SK-N-SH (cell line): ENCODE data around the gene BRPF3. TPM values are rescaled to one million over a fixed set of nuclear protein-coding genes. Genes with fewer than 3 reads are reported as not detected.

Experiments
- CTCF ChIA-PET: fragments of 300-600, 350-600 bp; formaldehyde crosslinking; extraction: SDS; loops from one replicate; lab custom pipeline; 2021; lab: Yijun Ruan, JAX
- POLR2A ChIA-PET: fragments of 350-600 bp; sonication (Branson Sonifier 250); formaldehyde crosslinking; extraction: SDS; loops from one replicate; lab custom pipeline; 2020; ENCODE audit warnings: antibody characterized with exemption, inconsistent platforms; lab: Yijun Ruan, JAX
- DNase-seq: peaks from one replicate; pipeline ENCODE4 v3.0.0; 2012
- H2AFZ ChIP-seq: fragments of 200-600 bp; sonication (generic); 2 replicates; pipeline ENCODE4 v1.8.1; 2016; ENCODE audit warnings: antibody characterized with exemption, mild to moderate bottlenecking, low read depth
- H3F3A ChIP-seq: fragments of 200-600 bp; sonication (generic); replicated peaks from 2 replicates; pipeline ENCODE3; 2016; ENCODE audit warnings: antibody characterized with exemption, mild to moderate bottlenecking; ENCODE audit not compliant: insufficient read depth
- H3K27ac ChIP-seq, 2 experiments: fragments of 200-500 bp in 1 of 2; fragments of 200-600 bp in 1 of 2; sonication (Bioruptor generic) in 1 of 2; sonication (generic), shearing (Covaris generic) in 1 of 2; 2 replicates each; pipeline versions ENCODE4 v1.5.1 to v1.6.1; 2014 to 2016; ENCODE audit warnings: low read depth in 2 of 2, inconsistent platforms in 1 of 2, low read length in 1 of 2, mild to moderate bottlenecking in 1 of 2, mixed read lengths in 1 of 2
- H3K27me3 ChIP-seq: fragments of 200-600 bp; sonication (generic), shearing (Covaris generic); 2 replicates; pipeline ENCODE4 v1.6.1; 2016; ENCODE audit warnings: mixed run types; ENCODE audit not compliant: insufficient read depth
- H3K36me3 ChIP-seq, 2 experiments: fragments of 200-500 bp in 1 of 2; fragments of 200-600 bp in 1 of 2; sonication (Bioruptor generic) in 1 of 2; sonication (generic) in 1 of 2; replicated peaks in 1 of 2; 2 replicates each; pipeline versions ENCODE3 to v1.5.1; 2014 to 2016; ENCODE audit warnings: low read length in 1 of 2, mild to moderate bottlenecking in 1 of 2; ENCODE audit not compliant: insufficient read depth in 2 of 2, control insufficient read depth in 1 of 2
- H3K4me1 ChIP-seq, 2 experiments: fragments of 200-500 bp in 1 of 2; fragments of 200-600 bp in 1 of 2; sonication (Bioruptor generic) in 1 of 2; sonication (generic), shearing (Covaris generic) in 1 of 2; 2 replicates each; pipeline versions ENCODE4 v1.5.1 to v1.6.1; 2014 to 2016; ENCODE audit warnings: low read depth in 1 of 2, low read length in 1 of 2, mixed run types in 1 of 2; ENCODE audit not compliant: insufficient read depth in 2 of 2, control insufficient read depth in 1 of 2
- H3K4me2 ChIP-seq: fragments of 200-600 bp; sonication (generic), shearing (Covaris generic); 2 replicates; pipeline ENCODE4 v1.6.1; 2017; ENCODE audit warnings: mixed run types
- H3K4me3 ChIP-seq, 2 experiments: fragments of 200-500 bp in 1 of 2; fragments of 200-600 bp in 1 of 2; sonication (Bioruptor generic) in 1 of 2; sonication (generic), shearing (Covaris generic) in 1 of 2; 2 replicates each; pipeline versions ENCODE4 v1.5.1 to v1.8.1; 2014 to 2016; ENCODE audit warnings: low read depth in 2 of 2, inconsistent platforms in 1 of 2, low read length in 1 of 2, mild to moderate bottlenecking in 1 of 2, mixed read lengths in 1 of 2, moderate library complexity in 1 of 2
- H3K79me2 ChIP-seq: fragments of 200-600 bp; sonication (generic); 2 replicates; pipeline ENCODE4 v1.8.1; 2017; ENCODE audit warnings: mild to moderate bottlenecking; ENCODE audit not compliant: insufficient read depth
- H3K9ac ChIP-seq: fragments of 200-600 bp; sonication (generic); 2 replicates; pipeline ENCODE4 v1.6.1; 2017; ENCODE audit warnings: mixed run types
- H3K9me2 ChIP-seq: fragments of 200-600 bp; sonication (generic); 2 replicates; pipeline ENCODE4 v1.6.1; 2017; ENCODE audit warnings: mixed run types
- H3K9me3 ChIP-seq: fragments of 200-600 bp; sonication (generic); 2 replicates; pipeline ENCODE4 v1.6.1; 2017; ENCODE audit warnings: mixed run types, mild to moderate bottlenecking, moderate library complexity
- H4K20me1 ChIP-seq: fragments of 200-600 bp; sonication (generic); 2 replicates; pipeline ENCODE4 v1.6.1; 2017; ENCODE audit warnings: mild to moderate bottlenecking, mixed run types; ENCODE audit not compliant: insufficient read depth
- CTCF ChIP-seq: fragments of 200-600 bp; sonication (generic); IDR thresholded peaks from 2 replicates; pipeline ENCODE4 v1.6.1; 2017; ENCODE audit warnings: antibody characterized with exemption, mild to moderate bottlenecking, moderate library complexity
- ELF1 ChIP-seq: IDR thresholded peaks from 2 replicates; pipeline ENCODE4 v1.4.0; 2012
- EP300 ChIP-seq, 2 experiments: IDR thresholded peaks; 2 replicates each; pipeline versions ENCODE4 v1.4.0 to v1.6.1; 2012; ENCODE audit warnings: borderline replicate concordance in 1 of 2, low read depth in 1 of 2, low read length in 1 of 2
- FOXM1 ChIP-seq: IDR thresholded peaks from 2 replicates; pipeline ENCODE4 v1.4.0; 2012; ENCODE audit warnings: low read depth, mild to moderate bottlenecking
- MAX ChIP-seq: IDR thresholded peaks from 2 replicates; pipeline ENCODE4 v1.4.0; 2012; ENCODE audit warnings: low read depth
- NFIC ChIP-seq: IDR thresholded peaks from 2 replicates; pipeline ENCODE4 v1.4.0; 2012; ENCODE audit warnings: borderline replicate concordance
- PBX3 ChIP-seq: IDR thresholded peaks from 2 replicates; pipeline ENCODE4; 2012
- SIN3A ChIP-seq: IDR thresholded peaks from 2 replicates; pipeline ENCODE4 v1.6.1; 2012; ENCODE audit warnings: low read depth, mild to moderate bottlenecking, low read length, moderate library complexity, borderline replicate concordance
- USF2 ChIP-seq: fragments of 150-350 bp; IDR thresholded peaks from 2 replicates; pipeline ENCODE4 v1.6.1; 2017; ENCODE audit warnings: antibody characterized with exemption, low read length, low read depth, borderline replicate concordance
- YY1 ChIP-seq: IDR thresholded peaks from 2 replicates; pipeline ENCODE4 v1.4.0; 2012; ENCODE audit warnings: low read depth, mild to moderate bottlenecking
- WGBS: methylation state at CpG from one replicate; pipeline ENCODE4 v1.1.6; 2017; ENCODE audit warnings: low lambda C conversion rate; 5-methylcytosine and 5-hydroxymethylcytosine counted together
- polyA plus RNA-seq, 3 experiments: library from polyadenylated mRNA; depleted of rRNA; stranded (reverse); fragments of >200 nt; gene quantifications; 2 replicates each; pipeline ENCODE4 v1.2.3, GENCODE V29; 2012

The BRPF3 gene
- polyA plus RNA-seq, 1 of the 3 experiments (the other 2 are of a cell fraction) = 15.4 TPM

GRCh38 chr6:36249536-36249935 lies 53.0 kb downstream of the BRPF3 start (continued):
- TF ChIP-seq SIN3A = no peak
- TF ChIP-seq YY1 = no peak
- no peak for TF ChIP-seq MAX

- TF ChIP-seq CTCF = no peak
- TF ChIP-seq ELF1 = no peak
- no peak for TF ChIP-seq PBX3
- TF ChIP-seq EP300 (IDR thresholded peaks at IDR 0.05; ENCODE audit: borderline replicate concordance in 1 of 2, low read depth in 1 of 2, low read length in 1 of 2) = no peak
- no peak for TF ChIP-seq USF2
- POLR2A ChIA-PET = no interaction called here
- Histone ChIP-seq H4K20me1 (no peaks in the 10 kb centered on the region), H3F3A (no peaks in the 10 kb centered on the region), H3K9me3 (no peaks in the 10 kb centered on the region), H3K79me2 (no peaks in the 10 kb centered on the region), H3K27me3 (no peaks in the 10 kb centered on the region), H3K9ac (no peak overlapping the region), H3K9me2 (no peaks in the 10 kb centered on the region), H3K4me2 (no peak overlapping the region), H3K36me3 (no peaks in the 10 kb centered on the region), H3K4me1 (no peaks in the 10 kb centered on the region), H3K4me3 (no peak overlapping the region), H3K27ac (no peak overlapping the region), H2AFZ (no peak overlapping the region)
- 98% methylated on average over 2 of the region's 2 CpGs for WGBS
- CTCF ChIA-PET = interaction anchor here (0.6 to 1.6 kb wide), 4 partner anchors 31 to 215 kb away, joined by 3 to 4 read pairs (median 4); no protein-coding TSS in a partner anchor
- DNase-seq = no peak
Measured at GRCh38 chr6:36252005-36252404, 55.5 kb downstream of the BRPF3 start.

- POLR2A ChIA-PET = no interaction called here
- Histone ChIP-seq H2AFZ (no peak overlapping the region), H3K79me2 (no peaks in the 10 kb centered on the region), H3K9me2 (no peaks in the 10 kb centered on the region), H3K4me3 (no peak overlapping the region), H3K9ac (no peak overlapping the region), H3K27ac (no peak overlapping the region), H3F3A (no peaks in the 10 kb centered on the region), H3K4me1 (peaks cover 0 to 5% of the 10 kb centered on the region in 2 experiments; a peak in 1 of 4 replicates), H3K27me3 (no peaks in the 10 kb centered on the region; the same call in 1 of the 2 replicates), H4K20me1 (no peaks in the 10 kb centered on the region), H3K36me3 (no peaks in the 10 kb centered on the region), H3K9me3 (no peaks in the 10 kb centered on the region), H3K4me2 (no peak overlapping the region)
- CTCF ChIA-PET = interaction anchor here (0.6 to 1.5 kb wide), 3 partner anchors 39 to 267 kb away, joined by 3 to 6 read pairs (median 4); no protein-coding TSS in a partner anchor
- no peak for DNase-seq
- WGBS = 62% methylated on average over 9 of the region's 9 CpGs
- TF ChIP-seq FOXM1 (no peak), NFIC (no peak)
Measured at GRCh38 chr6:36263390-36264000, 67.0 kb downstream of the BRPF3 start.
